B cell (primary cell): Measurements from ENCODE around the gene ATAD3B. TPM values are rescaled to one million over a fixed set of nuclear protein-coding genes. Genes with fewer than 3 reads are reported as not detected.
A peak's percentile ranks its signal among the peaks of the same experiment; 100 is the strongest.

Experiments
- ATAC-seq: fragments of 200-7000 bp; cut with Tn5 transposase; one replicate; pipeline ENCODE4 v1.10.0; 2021; ENCODE audit warnings: low read depth, mild to moderate bottlenecking, moderate number of reproducible peaks, moderate library complexity
- CTCF ChIA-PET: fragments of 350-600 bp; sonication (Branson Sonifier 250); formaldehyde crosslinking; loops from one replicate; lab custom pipeline; 2021; ENCODE audit warnings: antibody characterized with exemption, inconsistent platforms; lab: Charles Lee
- POLR2A ChIA-PET: fragments of 350-600 bp; sonication (Branson Sonifier 250); formaldehyde crosslinking; loops from one replicate; lab custom pipeline; 2021; ENCODE audit warnings: antibody characterized with exemption; lab: Charles Lee
- DNase-seq: peaks from one replicate; pipeline ENCODE4 v3.0.0; 2013
- H2AFZ ChIP-seq: 2 replicates; pipeline ENCODE4 v1.6.1; 2012; ENCODE audit warnings: mild to moderate bottlenecking, low read depth, low read length; ENCODE audit not compliant: insufficient read depth, poor library complexity, severe bottlenecking
- H3K27ac ChIP-seq, 2 donors: 1 replicate in 1 of 2; 2 replicates in 1 of 2; pipeline ENCODE4 v1.5.1; 2012 to 2013; ENCODE audit warnings: low read length in 2 of 2, mild to moderate bottlenecking in 2 of 2, moderate library complexity in 1 of 2
- H3K27me3 ChIP-seq, 4 experiments: fragments of 200-600 bp in 1 of 4; sonication (generic) in 1 of 4; replicated peaks in 1 of 4; 1 replicate in 2 of 4; 2 replicates in 2 of 4; pipeline versions ENCODE4 v1.6.1 to v1.7.0; 2013 to 2016; ENCODE audit warnings: low read length in 3 of 4, mild to moderate bottlenecking in 2 of 4, mixed read lengths in 1 of 4, moderate library complexity in 1 of 4; ENCODE audit not compliant: insufficient read depth in 4 of 4, control insufficient read depth in 3 of 4; ENCODE audit errors: control extremely low read depth in 1 of 4
- H3K36me3 ChIP-seq, 2 experiments: replicated peaks in 1 of 2; 1 replicate in 1 of 2; 2 replicates in 1 of 2; pipeline versions ENCODE4 v1.6.1 to v1.7.1; 2013; ENCODE audit warnings: low read length in 1 of 2; ENCODE audit not compliant: insufficient read depth in 2 of 2, control insufficient read depth in 1 of 2; ENCODE audit errors: control extremely low read depth in 1 of 2, extremely low read depth in 1 of 2
- H3K4me1 ChIP-seq, 2 donors: fragments of 200-600 bp in 1 of 2; sonication (generic) in 1 of 2; 1 replicate in 1 of 2; 2 replicates in 1 of 2; pipeline versions ENCODE4 v1.5.1 to v1.6.1; 2013 to 2017; ENCODE audit warnings: low read length in 2 of 2; ENCODE audit not compliant: control insufficient read depth in 2 of 2, insufficient read depth in 2 of 2
- H3K4me2 ChIP-seq: replicated peaks from 2 replicates; pipeline ENCODE3; 2012; ENCODE audit warnings: mild to moderate bottlenecking, low read depth, low read length; ENCODE audit not compliant: poor library complexity, severe bottlenecking
- H3K4me3 ChIP-seq, 5 experiments: fragments of 200-600 bp in 1 of 5; sonication (generic) in 1 of 5; 1 replicate in 3 of 5; 2 replicates in 2 of 5; pipeline versions ENCODE4 v1.5.1 to v1.7.0; 2011 to 2016; ENCODE audit warnings: low read length in 4 of 5, mild to moderate bottlenecking in 4 of 5, low read depth in 2 of 5, control low read depth in 1 of 5, moderate library complexity in 1 of 5; ENCODE audit not compliant: insufficient read depth in 1 of 5; ENCODE audit errors: control extremely low read depth in 1 of 5, extremely low read depth in 1 of 5
- H3K79me2 ChIP-seq: fragments of 200-600 bp; sonication (generic); one replicate; pipeline ENCODE4 v1.6.0; 2016; ENCODE audit warnings: low read length; ENCODE audit not compliant: control insufficient read depth, insufficient read depth
- H3K9ac ChIP-seq: fragments of 200-600 bp; sonication (generic); 2 replicates; pipeline ENCODE4 v1.6.1; 2017; ENCODE audit warnings: mild to moderate bottlenecking, low read length, moderate library complexity
- H3K9me3 ChIP-seq, 3 donors: one replicate each; pipeline versions ENCODE4 v1.6.1 to v1.7.1; 2013; ENCODE audit warnings: low read length in 2 of 3; ENCODE audit not compliant: control insufficient read depth in 2 of 3, insufficient read depth in 1 of 3; ENCODE audit errors: control extremely low read depth in 1 of 3
- H4K20me1 ChIP-seq: 2 replicates; pipeline ENCODE4 v1.6.0; 2012; ENCODE audit warnings: mild to moderate bottlenecking, low read length; ENCODE audit not compliant: insufficient read depth, control insufficient read depth, poor library complexity, severe bottlenecking
- H3K27ac Mint-ChIP-seq: one replicate; pipeline ENCODE4 v1.8.0; 2021; ENCODE audit warnings: mixed read lengths
- H3K27me3 Mint-ChIP-seq: one replicate; pipeline ENCODE4 v1.8.0; 2021; ENCODE audit warnings: mixed read lengths
- H3K4me1 Mint-ChIP-seq: one replicate; pipeline ENCODE4 v1.8.0; 2021; ENCODE audit warnings: mixed read lengths
- H3K4me3 Mint-ChIP-seq: one replicate; pipeline ENCODE4 v1.8.0; 2021; ENCODE audit warnings: mixed read lengths
- H3K9me3 Mint-ChIP-seq: one replicate; pipeline ENCODE4 v1.8.0; 2022; ENCODE audit warnings: mixed read lengths; ENCODE audit not compliant: insufficient read depth
- EZH2 ChIP-seq: IDR thresholded peaks from 2 replicates; pipeline ENCODE4 v1.6.1; 2012; ENCODE audit warnings: borderline replicate concordance, low read depth, mild to moderate bottlenecking, moderate library complexity, low read length; ENCODE audit not compliant: insufficient read depth, poor library complexity, severe bottlenecking
- WGBS: methylation state at CpG from one replicate; pipeline ENCODE4 v1.1.5; 2013; ENCODE audit warnings: missing lambda C conversion rate; ENCODE audit not compliant: insufficient coverage; 5-methylcytosine and 5-hydroxymethylcytosine counted together
- intact Hi-C: fragments of 100-400 bp; cut with micrococcal nuclease; formaldehyde crosslinking; loops from one replicate; pipeline ENCODE4 v1.10.0; 2022
- polyA plus RNA-seq: library from polyadenylated mRNA; depleted of rRNA; stranded (reverse); fragments of >200 nt; gene quantifications from 2 replicates; pipeline ENCODE4 v1.2.3, GENCODE V29; 2012
- total RNA-seq, 2 donors: library from RNA; stranded (reverse); fragments of 120-200 nt in 1 of 2; gene quantifications; 1 replicate in 1 of 2; 2 replicates in 1 of 2; pipeline versions ENCODE4 v1.2.3 to v1.2.4, GENCODE V29; 2013 to 2022
- TF ChIP-seq, protein P1 (sequence below): fragments of 200-600 bp; IDR thresholded peaks from one replicate; pipeline ENCODE4 v1.8.0; 2022; ENCODE audit warnings: antibody characterized with exemption, mild to moderate bottlenecking

Gene ATAD3B
- total and polyA plus RNA-seq, 2 donors (not counting 1 experiment from before 2014, with no cell fraction given): 50.9 to 51.5 TPM

DNA sequence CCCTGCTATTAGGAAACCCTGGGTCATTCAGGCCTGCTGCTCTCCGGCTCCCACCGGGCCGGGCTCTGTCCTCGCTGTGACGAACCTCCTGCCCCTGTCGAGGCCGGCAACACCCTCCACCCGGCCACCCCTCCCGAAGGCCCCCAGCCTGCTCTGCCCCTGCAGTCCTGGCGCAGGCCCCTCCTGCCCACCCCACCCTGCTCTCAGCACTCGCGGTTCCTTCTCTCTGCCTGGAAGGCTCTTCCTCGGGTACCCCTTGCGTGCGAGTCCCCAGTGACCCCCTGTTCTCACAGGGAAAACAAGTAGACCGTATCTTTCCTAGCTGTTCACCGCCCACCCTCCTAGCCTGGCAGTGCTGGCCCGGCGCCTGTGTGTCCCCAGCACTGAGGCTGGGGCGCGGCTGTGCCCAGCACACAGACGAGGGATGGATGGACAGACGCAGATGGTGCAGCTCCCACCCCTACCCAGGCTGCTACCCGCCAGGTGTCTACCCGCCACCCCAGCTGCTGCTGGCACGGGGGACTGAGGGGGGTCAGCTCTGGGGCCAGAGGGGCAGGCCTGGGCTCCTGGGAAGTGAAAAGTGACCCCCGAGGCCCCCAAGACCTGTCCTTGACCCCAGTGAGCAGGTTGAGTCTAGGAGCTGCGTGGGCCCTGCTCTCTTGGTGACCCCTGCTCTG is 39.2 kb upstream of the ATAD3B start:
- Mint-ChIP-seq H3K4me3 (no peak overlapping the region), H3K27me3 (peaks cover 29% of the 10 kb centered on the region), H3K27ac (no peak overlapping the region), H3K4me1 (peaks cover 14% of the 10 kb centered on the region), H3K9me3 (no peaks in the 10 kb centered on the region)
- ChIA-PET CTCF (no interaction called here), POLR2A (no interaction called here)
- H3K27me3 ChIP-seq: peaks cover 0 to 64% (median 31%) of the 10 kb centered on the region in 4 experiments
- no peaks in the 10 kb centered on the region for H3K36me3 ChIP-seq
- no peak overlapping the region for H3K4me2 ChIP-seq
- no peaks in the 10 kb centered on the region for H3K79me2 ChIP-seq
- intact Hi-C loops: no loop called here
- peaks cover 35% of the 10 kb centered on the region in 2 donors for H3K4me1 ChIP-seq
- no peak overlapping the region for H3K9ac ChIP-seq
- no peaks in the 10 kb centered on the region for H4K20me1 ChIP-seq
- H3K27ac ChIP-seq: no peak overlapping the region
- no peak for TF ChIP-seq EZH2
- TF ChIP-seq, protein P1, sequence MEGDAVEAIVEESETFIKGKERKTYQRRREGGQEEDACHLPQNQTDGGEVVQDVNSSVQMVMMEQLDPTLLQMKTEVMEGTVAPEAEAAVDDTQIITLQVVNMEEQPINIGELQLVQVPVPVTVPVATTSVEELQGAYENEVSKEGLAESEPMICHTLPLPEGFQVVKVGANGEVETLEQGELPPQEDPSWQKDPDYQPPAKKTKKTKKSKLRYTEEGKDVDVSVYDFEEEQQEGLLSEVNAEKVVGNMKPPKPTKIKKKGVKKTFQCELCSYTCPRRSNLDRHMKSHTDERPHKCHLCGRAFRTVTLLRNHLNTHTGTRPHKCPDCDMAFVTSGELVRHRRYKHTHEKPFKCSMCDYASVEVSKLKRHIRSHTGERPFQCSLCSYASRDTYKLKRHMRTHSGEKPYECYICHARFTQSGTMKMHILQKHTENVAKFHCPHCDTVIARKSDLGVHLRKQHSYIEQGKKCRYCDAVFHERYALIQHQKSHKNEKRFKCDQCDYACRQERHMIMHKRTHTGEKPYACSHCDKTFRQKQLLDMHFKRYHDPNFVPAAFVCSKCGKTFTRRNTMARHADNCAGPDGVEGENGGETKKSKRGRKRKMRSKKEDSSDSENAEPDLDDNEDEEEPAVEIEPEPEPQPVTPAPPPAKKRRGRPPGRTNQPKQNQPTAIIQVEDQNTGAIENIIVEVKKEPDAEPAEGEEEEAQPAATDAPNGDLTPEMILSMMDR: no peak
- H3K4me3 ChIP-seq: no peak overlapping the region
- no peak overlapping the region for H2AFZ ChIP-seq
- 59% methylated on average over 28 of the region's 28 CpGs for WGBS
- no peak for ATAC-seq
- peak; percentile 21 for DNase-seq
- peaks cover 0 to 34% (median 0%) of the 10 kb centered on the region in 3 donors for H3K9me3 ChIP-seq

DNA sequence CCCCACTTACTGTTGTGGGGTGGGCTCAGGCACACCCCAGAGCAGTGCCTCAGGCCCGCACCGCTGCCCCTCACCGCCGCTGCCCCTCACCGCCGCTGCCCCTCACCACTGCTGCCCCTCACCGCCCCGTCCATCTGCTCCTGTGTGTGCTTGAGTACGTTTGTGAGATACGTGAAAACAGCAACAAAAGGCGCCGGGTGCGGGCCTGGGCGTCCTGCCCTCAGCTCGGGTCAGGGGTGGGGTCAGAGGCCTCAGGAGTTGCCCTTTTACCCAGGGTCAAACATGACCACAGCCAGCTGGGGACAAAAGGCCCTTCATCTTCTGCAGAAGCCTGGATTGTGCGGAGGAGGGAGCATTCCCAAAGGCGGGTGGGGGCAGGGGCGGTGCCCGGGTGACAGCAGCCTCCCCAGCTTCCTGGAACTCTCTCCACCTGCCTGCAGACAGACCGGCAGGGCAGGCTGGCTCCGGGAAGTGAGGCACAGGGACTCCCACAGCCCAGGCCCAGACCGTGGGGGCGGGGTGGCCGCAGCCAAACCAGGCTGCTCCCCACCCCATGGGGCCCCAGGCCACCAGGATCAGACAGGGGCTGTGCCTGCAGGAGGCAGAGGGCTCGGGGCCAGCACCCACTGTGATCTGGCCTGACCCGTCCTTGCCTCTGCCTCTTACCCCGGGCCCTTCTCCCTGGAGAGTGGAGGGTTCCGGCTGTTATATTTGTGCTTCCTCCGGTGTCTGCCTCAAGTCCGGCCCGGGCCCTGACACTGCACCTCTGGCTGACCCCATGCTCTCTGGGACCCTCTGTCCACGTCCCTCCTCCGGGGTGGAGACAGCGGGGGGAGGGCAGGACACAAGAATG is 38.4 kb upstream of the ATAD3B start:
- peak; percentile 42 for DNase-seq
- peaks cover 0 to 32% (median 0%) of the 10 kb centered on the region in 3 donors for H3K9me3 ChIP-seq
- H3K27me3 ChIP-seq: peaks cover 0 to 70% (median 34%) of the 10 kb centered on the region in 4 experiments
- Mint-ChIP-seq H3K27me3 (peaks cover 29% of the 10 kb centered on the region), H3K4me1 (peaks cover 14% of the 10 kb centered on the region), H3K4me3 (no peak overlapping the region), H3K9me3 (no peaks in the 10 kb centered on the region), H3K27ac (no peak overlapping the region)
- peak overlapping the region; percentile 14 for H2AFZ ChIP-seq
- POLR2A ChIA-PET: no interaction called here
- no peak for TF ChIP-seq EZH2
- TF ChIP-seq, protein P1: no peak
- H3K4me2 ChIP-seq: peak overlapping the region; percentile 86
- no peak overlapping the region for H3K4me3 ChIP-seq
- H3K9ac ChIP-seq: no peak overlapping the region
- no peaks in the 10 kb centered on the region for H4K20me1 ChIP-seq
- intact Hi-C loops: no loop called here
- H3K4me1 ChIP-seq: peaks cover 35% of the 10 kb centered on the region in 2 donors
- no peak overlapping the region for H3K27ac ChIP-seq
- CTCF ChIA-PET: no interaction called here
- no peaks in the 10 kb centered on the region for H3K36me3 ChIP-seq
- ATAC-seq: no peak
- WGBS: 42% methylated on average over 32 of the region's 34 CpGs
- no peaks in the 10 kb centered on the region for H3K79me2 ChIP-seq
